Measurements from ENCODE around the gene BCAP31.
"Not testable (repeated sequence)": the region's sequence is repeated elsewhere in the genome, so short reads cannot be mapped to it uniquely, and the experiment has no call there.

The BCAP31 gene

GRCh38 chrX:153707406-153707805 lies 16.8 kb downstream of the BCAP31 start:
- DNase-seq, result no peak

GRCh38 chrX:153706799-153707198 lies 17.4 kb downstream of the BCAP31 start:
- DNase-seq, result no peak

- DNase-seq, result not testable (repeated sequence)
Measured at GRCh38 chrX:153705403-153706060, 18.7 kb downstream of the BCAP31 start.

GRCh38 chrX:153704631-153705402 lies 19.4 kb downstream of the BCAP31 start:
- DNase-seq, result not testable (repeated sequence)

GRCh38 chrX:153704021-153704526 lies 20.1 kb downstream of the BCAP31 start:
- DNase-seq, result no peak

- no peak for DNase-seq
Measured at GRCh38 chrX:153703036-153703370, 21.2 kb downstream of the BCAP31 start.

GRCh38 chrX:153702336-153703035 lies 21.7 kb downstream of the BCAP31 start:
- DNase-seq, result no peak

- DNase-seq, result no peak
Measured at GRCh38 chrX:153701706-153702105, 22.5 kb downstream of the BCAP31 start.

GRCh38 chrX:153700967-153701366 lies 23.2 kb downstream of the BCAP31 start:
- DNase-seq, result no peak

- DNase-seq, result no peak
Measured at GRCh38 chrX:153700376-153700945, 23.7 kb downstream of the BCAP31 start.

- not testable (repeated sequence) for DNase-seq
Measured at GRCh38 chrX:153699784-153700371, 24.3 kb downstream of the BCAP31 start.

GRCh38 chrX:153699210-153699783 lies 24.9 kb downstream of the BCAP31 start:
- DNase-seq, result not testable (repeated sequence)

- DNase-seq, result no peak
Measured at GRCh38 chrX:153697924-153698865, 26.0 kb downstream of the BCAP31 start.

GRCh38 chrX:153696986-153697722 lies 27.0 kb downstream of the BCAP31 start:
- not testable (repeated sequence) for DNase-seq

GRCh38 chrX:153696538-153696937 lies 27.6 kb downstream of the BCAP31 start:
- DNase-seq, result not testable (repeated sequence)

- DNase-seq, result no peak
Measured at GRCh38 chrX:153696100-153696499, 28.1 kb downstream of the BCAP31 start.

GRCh38 chrX:153694687-153695270 lies 29.4 kb downstream of the BCAP31 start:
- DNase-seq, result no peak

- DNase-seq, result not testable (repeated sequence)
Measured at GRCh38 chrX:153694256-153694655, 29.9 kb downstream of the BCAP31 start.

- DNase-seq, result no peak
Measured at GRCh38 chrX:153693216-153694086, 30.7 kb downstream of the BCAP31 start.
